ENCODE results near the gene TMEM218.

TMEM218 gene

GRCh38 chr11:125088576-125089455, 22.6 kb downstream of the TMEM218 start:
- DNase-seq = no peak

GRCh38 chr11:125088123-125088522, 23.3 kb downstream of the TMEM218 start:
- no peak for DNase-seq

- DNase-seq = no peak
Measured at GRCh38 chr11:125086633-125087296, 24.7 kb downstream of the TMEM218 start.

GRCh38 chr11:125085301-125086081, 25.9 kb downstream of the TMEM218 start:
- DNase-seq = no peak

GRCh38 chr11:125084761-125085231, 26.6 kb downstream of the TMEM218 start:
- no peak for DNase-seq

- DNase-seq = no peak
Measured at GRCh38 chr11:125084057-125084416, 27.4 kb downstream of the TMEM218 start.

GRCh38 chr11:125083312-125084056, 27.9 kb downstream of the TMEM218 start:
- DNase-seq = no peak

- DNase-seq = no peak
Measured at GRCh38 chr11:125082611-125083311, 28.7 kb downstream of the TMEM218 start.

- no peak for DNase-seq
Measured at GRCh38 chr11:125082040-125082439, 29.4 kb downstream of the TMEM218 start.

- no peak for DNase-seq
Measured at GRCh38 chr11:125081098-125081798, 30.2 kb downstream of the TMEM218 start.

GRCh38 chr11:125080531-125080911, 30.9 kb downstream of the TMEM218 start:
- DNase-seq = no peak

GRCh38 chr11:125079878-125080530, 31.4 kb downstream of the TMEM218 start:
- DNase-seq = no peak

- no peak for DNase-seq
Measured at GRCh38 chr11:125079151-125079877, 32.1 kb downstream of the TMEM218 start.

- no peak for DNase-seq
Measured at GRCh38 chr11:125078516-125079140, 32.8 kb downstream of the TMEM218 start.

GRCh38 chr11:125078016-125078415, 33.4 kb downstream of the TMEM218 start:
- DNase-seq = no peak

GRCh38 chr11:125076378-125076945, 35.0 kb downstream of the TMEM218 start:
- no peak for DNase-seq

GRCh38 chr11:125075900-125076317, 35.5 kb downstream of the TMEM218 start:
- DNase-seq = no peak

- DNase-seq = no peak
Measured at GRCh38 chr11:125075242-125075625, 36.2 kb downstream of the TMEM218 start.
